Panc1 (cell line): Measurements from ENCODE around the gene CNGA1. TPM values are rescaled to one million over a fixed set of nuclear protein-coding genes. Genes with fewer than 3 reads are reported as not detected.

Experiments
- ATAC-seq: fragments of 200-7000 bp; cut with Tn5 transposase; 2 replicates; pipeline ENCODE4 v1.9.1; 2020; ENCODE audit warnings: mild to moderate bottlenecking, moderate library complexity
- BruUV-seq: library from RNA; stranded (reverse); fragments of 400-500 nt; replicated peaks from 2 replicates; lab custom pipeline; 2021; lab: Mats Ljungman, UMichigan
- CTCF ChIA-PET: fragments of 300-600 bp; sonication (Branson Sonifier 250); formaldehyde crosslinking; loops from one replicate; lab custom pipeline; 2022; ENCODE audit warnings: antibody characterized with exemption; lab: Charles Lee
- POLR2A ChIA-PET: fragments of 300-600 bp; sonication (Branson Sonifier 250); formaldehyde crosslinking; loops from one replicate; lab custom pipeline; 2022; ENCODE audit warnings: antibody characterized with exemption; lab: Charles Lee
- DNase-seq: peaks from one replicate; pipeline ENCODE4 v3.0.0-alpha.2; 2010; ENCODE audit warnings: low read depth, low spot score
- H3K27ac ChIP-seq: 2 replicates; pipeline ENCODE4 v1.5.1; 2011; ENCODE audit warnings: mild to moderate bottlenecking, low read length, inconsistent platforms
- H3K27me3 ChIP-seq: fragments of 200-500 bp; sonication (Bioruptor generic); 2 replicates; pipeline ENCODE4 v1.6.0; 2014; ENCODE audit warnings: low read length, inconsistent platforms; ENCODE audit not compliant: control insufficient read depth, insufficient read depth
- H3K36me3 ChIP-seq: fragments of 200-500 bp; sonication (Bioruptor generic); 2 replicates; pipeline ENCODE4 v1.5.1; 2014; ENCODE audit warnings: inconsistent platforms, mild to moderate bottlenecking, low read length, moderate library complexity; ENCODE audit not compliant: control insufficient read depth, insufficient read depth
- H3K4me1 ChIP-seq: 2 replicates; pipeline ENCODE4 v1.5.1; 2011; ENCODE audit warnings: inconsistent platforms, mild to moderate bottlenecking, low read length, moderate library complexity; ENCODE audit not compliant: control insufficient read depth, insufficient read depth
- H3K4me3 ChIP-seq, 2 experiments: 2 replicates each; pipeline ENCODE4 v1.5.1; 2011 to 2012; ENCODE audit warnings: low read depth in 2 of 2, low read length in 2 of 2, mild to moderate bottlenecking in 2 of 2, inconsistent platforms in 1 of 2, moderate library complexity in 1 of 2
- H3K9me3 ChIP-seq: fragments of 200-500 bp; sonication (Bioruptor generic); 2 replicates; pipeline ENCODE4 v1.5.1; 2014; ENCODE audit warnings: low read depth, mild to moderate bottlenecking, inconsistent platforms, low read length, moderate library complexity; ENCODE audit not compliant: control insufficient read depth, insufficient read depth
- POLR2AphosphoS5 ChIP-seq: IDR thresholded peaks from 2 replicates; pipeline ENCODE4 v1.6.1; 2012; ENCODE audit warnings: mild to moderate bottlenecking, low read depth, low read length, moderate library complexity
- SIN3A ChIP-seq: IDR thresholded peaks from 2 replicates; pipeline ENCODE4 v1.6.1; 2012; ENCODE audit warnings: low read depth, mild to moderate bottlenecking, low read length, moderate library complexity, borderline replicate concordance; ENCODE audit not compliant: insufficient read depth
- TCF7L2 ChIP-seq: IDR thresholded peaks from 2 replicates; pipeline ENCODE4 v1.6.1; 2011; ENCODE audit warnings: mild to moderate bottlenecking, low read depth, low read length, inconsistent platforms
- in situ Hi-C: cut with HindIII; loops from 2 replicates; pipeline ENCODE4 v1.10.0; 2016; ENCODE audit warnings: low sequenced_read_pairs, low pct_unique_long_range_greater_than_20kb
- intact Hi-C: fragments of 100-400 bp; cut with micrococcal nuclease; formaldehyde crosslinking; loops from one replicate; pipeline ENCODE4 v1.10.0; 2022; ENCODE audit not compliant: unreplicated experiment
- total RNA-seq: library from RNA; stranded (reverse); gene quantifications from one replicate; pipeline ENCODE4 v1.2.1, GENCODE V29; 2021; ENCODE audit not compliant: unreplicated experiment
- TF ChIP-seq, protein P1 (sequence below): fragments of 450-650 bp; IDR thresholded peaks from 2 replicates; pipeline ENCODE4 v1.5.1; 2017; ENCODE audit warnings: mild to moderate bottlenecking
- TF ChIP-seq, protein P2 (sequence below), 2 experiments: IDR thresholded peaks; 2 replicates each; pipeline ENCODE4 v1.6.1; 2011 to 2012; ENCODE audit warnings: low read depth in 2 of 2, control low read depth in 1 of 2, low read length in 1 of 2, mild to moderate bottlenecking in 1 of 2, moderate library complexity in 1 of 2; ENCODE audit not compliant: insufficient read depth in 1 of 2

The CNGA1 gene
- total RNA-seq, 1 experiment from 2014 or later, result 0.23 TPM

DNA sequence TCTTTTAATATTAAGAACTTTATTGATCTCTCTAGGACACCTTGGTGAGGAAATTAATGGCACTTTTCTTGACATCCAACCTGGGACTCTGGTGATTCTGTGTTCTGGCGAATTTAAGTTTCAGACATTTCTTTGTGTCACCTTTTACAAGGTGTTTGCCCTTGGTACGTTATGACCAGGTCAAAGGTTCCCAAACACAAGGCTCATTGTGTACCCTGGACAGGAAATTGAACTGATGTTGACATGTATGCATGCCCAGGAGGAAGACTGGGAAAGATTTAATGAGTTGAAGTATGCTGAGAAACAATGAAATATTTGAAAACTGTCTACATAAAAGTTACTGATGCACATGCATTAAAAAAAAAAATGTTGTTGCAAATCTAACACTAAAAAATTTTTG lies 22.2 kb upstream of the CNGA1 start:
- TF ChIP-seq POLR2AphosphoS5 (no peak), SIN3A (no peak), TCF7L2 (no peak)
- TF ChIP-seq, protein P1, sequence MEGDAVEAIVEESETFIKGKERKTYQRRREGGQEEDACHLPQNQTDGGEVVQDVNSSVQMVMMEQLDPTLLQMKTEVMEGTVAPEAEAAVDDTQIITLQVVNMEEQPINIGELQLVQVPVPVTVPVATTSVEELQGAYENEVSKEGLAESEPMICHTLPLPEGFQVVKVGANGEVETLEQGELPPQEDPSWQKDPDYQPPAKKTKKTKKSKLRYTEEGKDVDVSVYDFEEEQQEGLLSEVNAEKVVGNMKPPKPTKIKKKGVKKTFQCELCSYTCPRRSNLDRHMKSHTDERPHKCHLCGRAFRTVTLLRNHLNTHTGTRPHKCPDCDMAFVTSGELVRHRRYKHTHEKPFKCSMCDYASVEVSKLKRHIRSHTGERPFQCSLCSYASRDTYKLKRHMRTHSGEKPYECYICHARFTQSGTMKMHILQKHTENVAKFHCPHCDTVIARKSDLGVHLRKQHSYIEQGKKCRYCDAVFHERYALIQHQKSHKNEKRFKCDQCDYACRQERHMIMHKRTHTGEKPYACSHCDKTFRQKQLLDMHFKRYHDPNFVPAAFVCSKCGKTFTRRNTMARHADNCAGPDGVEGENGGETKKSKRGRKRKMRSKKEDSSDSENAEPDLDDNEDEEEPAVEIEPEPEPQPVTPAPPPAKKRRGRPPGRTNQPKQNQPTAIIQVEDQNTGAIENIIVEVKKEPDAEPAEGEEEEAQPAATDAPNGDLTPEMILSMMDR, result no peak
- TF ChIP-seq, protein P2, sequence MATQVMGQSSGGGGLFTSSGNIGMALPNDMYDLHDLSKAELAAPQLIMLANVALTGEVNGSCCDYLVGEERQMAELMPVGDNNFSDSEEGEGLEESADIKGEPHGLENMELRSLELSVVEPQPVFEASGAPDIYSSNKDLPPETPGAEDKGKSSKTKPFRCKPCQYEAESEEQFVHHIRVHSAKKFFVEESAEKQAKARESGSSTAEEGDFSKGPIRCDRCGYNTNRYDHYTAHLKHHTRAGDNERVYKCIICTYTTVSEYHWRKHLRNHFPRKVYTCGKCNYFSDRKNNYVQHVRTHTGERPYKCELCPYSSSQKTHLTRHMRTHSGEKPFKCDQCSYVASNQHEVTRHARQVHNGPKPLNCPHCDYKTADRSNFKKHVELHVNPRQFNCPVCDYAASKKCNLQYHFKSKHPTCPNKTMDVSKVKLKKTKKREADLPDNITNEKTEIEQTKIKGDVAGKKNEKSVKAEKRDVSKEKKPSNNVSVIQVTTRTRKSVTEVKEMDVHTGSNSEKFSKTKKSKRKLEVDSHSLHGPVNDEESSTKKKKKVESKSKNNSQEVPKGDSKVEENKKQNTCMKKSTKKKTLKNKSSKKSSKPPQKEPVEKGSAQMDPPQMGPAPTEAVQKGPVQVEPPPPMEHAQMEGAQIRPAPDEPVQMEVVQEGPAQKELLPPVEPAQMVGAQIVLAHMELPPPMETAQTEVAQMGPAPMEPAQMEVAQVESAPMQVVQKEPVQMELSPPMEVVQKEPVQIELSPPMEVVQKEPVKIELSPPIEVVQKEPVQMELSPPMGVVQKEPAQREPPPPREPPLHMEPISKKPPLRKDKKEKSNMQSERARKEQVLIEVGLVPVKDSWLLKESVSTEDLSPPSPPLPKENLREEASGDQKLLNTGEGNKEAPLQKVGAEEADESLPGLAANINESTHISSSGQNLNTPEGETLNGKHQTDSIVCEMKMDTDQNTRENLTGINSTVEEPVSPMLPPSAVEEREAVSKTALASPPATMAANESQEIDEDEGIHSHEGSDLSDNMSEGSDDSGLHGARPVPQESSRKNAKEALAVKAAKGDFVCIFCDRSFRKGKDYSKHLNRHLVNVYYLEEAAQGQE (IDR thresholded peaks at IDR 0.05; ENCODE audit: insufficient read depth in 1 of 2, low read depth in 2 of 2, low read length in 1 of 2), result no peak
- CTCF ChIA-PET, result no interaction called here
- Histone ChIP-seq H3K9me3 (no peaks in the 10 kb centered on the region), H3K27me3 (no peaks in the 10 kb centered on the region), H3K36me3 (no peaks in the 10 kb centered on the region), H3K4me1 (no peaks in the 10 kb centered on the region), H3K4me3 (no peak overlapping the region), H3K27ac (no peak overlapping the region)
- ATAC-seq, result no peak
- DNase-seq, result no peak
- intact Hi-C loops, result no loop called here
- in situ Hi-C loops, result no loop called here
- no TSS peak for BruUV-seq
- POLR2A ChIA-PET, result no interaction called here

DNA sequence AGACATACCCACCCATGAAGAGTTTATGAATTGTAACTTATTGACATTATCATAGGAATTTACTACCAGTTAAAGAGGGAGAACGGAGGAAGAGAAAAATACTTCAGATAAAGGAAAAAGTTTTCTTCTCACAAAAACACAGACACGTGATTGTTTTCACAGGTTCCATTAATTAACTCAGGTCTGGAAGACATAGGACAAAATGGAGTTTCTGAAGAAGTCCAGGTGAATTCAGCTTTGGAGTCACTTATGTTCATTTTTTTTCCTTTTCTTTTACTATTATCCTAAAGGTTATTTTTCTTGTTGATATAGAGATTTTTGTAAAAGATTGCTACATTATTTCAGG lies 20.6 kb upstream of the CNGA1 start:
- in situ Hi-C loops, result no loop called here
- Histone ChIP-seq H3K27ac (no peak overlapping the region), H3K9me3 (no peaks in the 10 kb centered on the region), H3K4me3 (no peak overlapping the region), H3K27me3 (no peaks in the 10 kb centered on the region), H3K36me3 (no peaks in the 10 kb centered on the region), H3K4me1 (no peaks in the 10 kb centered on the region)
- ChIA-PET CTCF (no interaction called here), POLR2A (no interaction called here)
- intact Hi-C loops, result no loop called here
- no TSS peak for BruUV-seq
- DNase-seq, result no peak
- ATAC-seq, result no peak
- TF ChIP-seq, protein P2 (IDR thresholded peaks at IDR 0.05; ENCODE audit: insufficient read depth in 1 of 2, low read depth in 2 of 2, low read length in 1 of 2), result no peak
- TF ChIP-seq SIN3A (no peak), TCF7L2 (no peak), POLR2AphosphoS5 (no peak)
- TF ChIP-seq, protein P1, result no peak
